HUES64 (cell line): ENCODE results near the gene FOXO3.

ENCODE experiments used
- H3K27ac ChIP-seq: 2 replicates; pipeline ENCODE4 v1.7.0; 2013; ENCODE audit warnings: low read depth, low read length, inconsistent platforms
- H3K27me3 ChIP-seq: 2 replicates; pipeline ENCODE4 v1.6.1; 2013; ENCODE audit warnings: mild to moderate bottlenecking, low read length; ENCODE audit not compliant: insufficient read depth
- H3K36me3 ChIP-seq: 2 replicates; pipeline ENCODE4 v1.6.1; 2013; ENCODE audit warnings: mild to moderate bottlenecking, low read length; ENCODE audit not compliant: insufficient read depth
- H3K4me1 ChIP-seq: 2 replicates; pipeline ENCODE4 v1.6.1; 2013; ENCODE audit warnings: mild to moderate bottlenecking, low read length, moderate library complexity; ENCODE audit not compliant: insufficient read depth
- H3K4me3 ChIP-seq: 2 replicates; pipeline ENCODE4 v1.5.1; 2013; ENCODE audit warnings: mild to moderate bottlenecking, low read length, moderate library complexity
- H3K9ac ChIP-seq: 2 replicates; pipeline ENCODE4 v1.6.1; 2013; ENCODE audit warnings: mild to moderate bottlenecking, low read depth, low read length
- H3K9me3 ChIP-seq: 2 replicates; pipeline ENCODE4 v1.6.1; 2013; ENCODE audit warnings: low read depth, low read length; ENCODE audit not compliant: insufficient read depth
- WGBS: fragments of 150-250, 120-280 bp; methylation state at CpG from one replicate; pipeline ENCODE4 v1.1.7; 2013; ENCODE audit warnings: missing lambda C conversion rate; 5-methylcytosine and 5-hydroxymethylcytosine counted together

FOXO3 gene

GRCh38 chr6:108578595-108579327 lies 18.0 kb downstream of the FOXO3 start:
- Histone ChIP-seq H3K4me3 (no peak overlapping the region), H3K9me3 (no peaks in the 10 kb centered on the region), H3K27me3 (no peaks in the 10 kb centered on the region), H3K4me1 (peaks cover 29% of the 10 kb centered on the region), H3K36me3 (no peaks in the 10 kb centered on the region; the same call in 1 of the 2 replicates), H3K27ac (no peak overlapping the region), H3K9ac (no peak overlapping the region)
- 95% methylated on average over 9 of the region's 9 CpGs for WGBS

DNA sequence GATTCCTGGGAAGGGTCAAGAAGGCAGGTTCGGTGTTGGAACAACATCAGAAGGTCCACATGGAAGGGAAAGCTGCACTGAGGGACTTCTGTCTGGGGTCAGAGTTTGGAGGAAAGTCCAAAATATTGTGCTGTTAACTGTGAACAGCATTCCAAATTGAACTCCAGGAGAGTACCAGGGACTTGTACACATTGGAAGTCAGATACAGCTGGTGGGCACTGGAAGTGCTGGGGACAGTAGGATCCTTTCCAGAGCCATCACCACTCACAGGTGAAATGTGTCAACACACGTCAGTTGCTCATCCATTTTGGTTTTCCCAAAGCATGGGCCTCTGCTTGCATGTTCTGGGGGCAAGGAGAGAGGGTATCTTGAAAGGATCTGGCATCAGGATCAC lies 18.6 kb downstream of the FOXO3 start:
- Histone ChIP-seq H3K4me1 (peaks cover 29% of the 10 kb centered on the region), H3K27me3 (no peaks in the 10 kb centered on the region), H3K27ac (no peak overlapping the region), H3K9me3 (no peaks in the 10 kb centered on the region), H3K9ac (no peak overlapping the region), H3K4me3 (no peak overlapping the region), H3K36me3 (no peaks in the 10 kb centered on the region; the same call in 1 of the 2 replicates)
- WGBS, result 94% methylated on average over 2 of the region's 2 CpGs

DNA sequence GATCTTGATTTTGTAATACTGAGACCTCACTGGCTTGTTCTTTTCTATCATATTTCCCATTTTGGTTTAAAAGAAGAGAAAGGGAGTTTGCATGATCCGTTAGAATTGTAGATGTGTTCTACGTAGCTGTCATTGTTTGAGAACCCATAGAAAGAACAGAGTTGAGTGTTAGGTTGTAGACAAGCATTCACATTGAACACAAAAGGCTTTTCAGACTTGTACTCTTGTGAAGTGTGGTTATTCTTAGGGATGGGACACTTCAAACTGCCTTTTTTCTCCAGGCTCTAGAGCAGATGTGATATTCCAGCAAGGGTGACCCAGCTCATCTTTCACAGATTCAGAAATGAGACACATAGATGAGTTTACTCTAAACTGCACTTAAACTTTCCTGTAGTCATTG lies 19.9 kb downstream of the FOXO3 start:
- H3K4me1 ChIP-seq, result peaks cover 29% of the 10 kb centered on the region
- no peak overlapping the region for H3K9ac ChIP-seq
- H3K4me3 ChIP-seq, result no peak overlapping the region
- no peak overlapping the region for H3K27ac ChIP-seq
- no peaks in the 10 kb centered on the region for H3K9me3 ChIP-seq
- no peaks in the 10 kb centered on the region; the same call in 1 of the 2 replicates for H3K36me3 ChIP-seq
- 98% methylated on average over 2 of the region's 2 CpGs for WGBS
- no peaks in the 10 kb centered on the region for H3K27me3 ChIP-seq

DNA sequence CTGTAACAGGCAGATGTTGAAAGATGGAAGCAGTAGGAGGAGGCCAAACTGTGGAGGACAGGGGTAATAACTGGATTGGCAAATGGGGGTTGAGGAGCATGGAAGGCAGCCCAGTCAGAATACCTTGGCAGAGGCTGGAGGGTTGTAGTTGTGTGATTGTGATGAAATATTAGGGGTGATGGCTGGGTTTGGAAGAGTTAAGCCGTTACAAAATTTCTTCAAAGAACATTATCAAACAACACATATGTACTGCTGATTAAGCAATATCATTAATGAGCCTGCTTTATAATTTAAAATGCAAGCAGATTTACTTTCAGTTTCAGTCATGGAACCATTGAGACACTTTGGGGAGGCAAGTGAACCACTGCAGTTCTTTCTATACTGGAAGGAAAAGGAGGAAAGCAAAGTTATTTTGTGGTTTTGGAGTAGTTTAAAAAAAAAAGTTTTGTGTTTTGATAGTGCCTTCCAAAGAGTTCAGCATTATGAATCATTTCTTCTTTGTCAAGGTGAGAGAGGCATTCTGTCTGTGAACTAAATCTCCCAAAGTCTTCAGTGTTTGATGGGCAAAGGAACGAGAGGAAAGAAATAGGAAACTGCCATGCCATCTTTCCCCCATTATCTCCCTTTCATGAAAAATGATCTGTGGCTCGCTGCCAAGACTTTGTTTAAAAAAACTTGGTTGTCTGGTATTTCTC lies 20.7 kb downstream of the FOXO3 start:
- WGBS, result no CpG with 5 or more reads among the region's 3 CpGs
- no peaks in the 10 kb centered on the region; the same call in 1 of the 2 replicates for H3K36me3 ChIP-seq
- no peak overlapping the region for H3K27ac ChIP-seq
- H3K4me3 ChIP-seq, result no peak overlapping the region
- peaks cover 29% of the 10 kb centered on the region for H3K4me1 ChIP-seq
- H3K9ac ChIP-seq, result no peak overlapping the region
- H3K27me3 ChIP-seq, result no peaks in the 10 kb centered on the region
- H3K9me3 ChIP-seq, result no peaks in the 10 kb centered on the region

GRCh38 chr6:108581932-108582475 lies 21.3 kb downstream of the FOXO3 start:
- no peak overlapping the region for H3K4me3 ChIP-seq
- no peaks in the 10 kb centered on the region for H3K9me3 ChIP-seq
- WGBS, result 63% methylated on average over 1 of the region's 1 CpG
- no peaks in the 10 kb centered on the region; the same call in 1 of the 2 replicates for H3K36me3 ChIP-seq
- no peak overlapping the region for H3K9ac ChIP-seq
- H3K27me3 ChIP-seq, result no peaks in the 10 kb centered on the region
- H3K4me1 ChIP-seq, result peaks cover 30% of the 10 kb centered on the region
- no peak overlapping the region for H3K27ac ChIP-seq

GRCh38 chr6:108582618-108583017 lies 21.9 kb downstream of the FOXO3 start:
- no peaks in the 10 kb centered on the region for H3K27me3 ChIP-seq
- peaks cover 36% of the 10 kb centered on the region for H3K4me1 ChIP-seq
- 50% methylated on average over 3 of the region's 3 CpGs for WGBS
- H3K36me3 ChIP-seq, result no peaks in the 10 kb centered on the region; the same call in 1 of the 2 replicates
- no peaks in the 10 kb centered on the region for H3K9me3 ChIP-seq
- H3K9ac ChIP-seq, result no peak overlapping the region
- H3K4me3 ChIP-seq, result no peak overlapping the region
- no peak overlapping the region; the same call in 1 of the 2 replicates for H3K27ac ChIP-seq

- Histone ChIP-seq H3K9ac (no peak overlapping the region), H3K27me3 (no peaks in the 10 kb centered on the region), H3K4me1 (peaks cover 53% of the 10 kb centered on the region), H3K27ac (no peak overlapping the region), H3K4me3 (no peak overlapping the region), H3K36me3 (no peaks in the 10 kb centered on the region), H3K9me3 (no peaks in the 10 kb centered on the region)
- 92% methylated on average over 5 of the region's 5 CpGs for WGBS
These were observed 23.6 kb downstream of the FOXO3 start for GRCh38 chr6:108584323-108584722.

- peaks cover 63% of the 10 kb centered on the region for H3K4me1 ChIP-seq
- H3K27ac ChIP-seq, result no peak overlapping the region
- 91% methylated on average over 2 of the region's 2 CpGs for WGBS
- H3K9ac ChIP-seq, result no peak overlapping the region
- H3K27me3 ChIP-seq, result no peaks in the 10 kb centered on the region
- no peaks in the 10 kb centered on the region for H3K9me3 ChIP-seq
- no peak overlapping the region for H3K4me3 ChIP-seq
- no peaks in the 10 kb centered on the region for H3K36me3 ChIP-seq
These were observed 24.6 kb downstream of the FOXO3 start for GRCh38 chr6:108585359-108585758.

GRCh38 chr6:108585921-108586536 lies 25.3 kb downstream of the FOXO3 start:
- 92% methylated on average over 6 of the region's 6 CpGs for WGBS
- Histone ChIP-seq H3K4me3 (no peak overlapping the region), H3K9me3 (no peaks in the 10 kb centered on the region), H3K9ac (no peak overlapping the region), H3K27ac (no peak overlapping the region), H3K36me3 (no peaks in the 10 kb centered on the region), H3K4me1 (peaks cover 56% of the 10 kb centered on the region), H3K27me3 (no peaks in the 10 kb centered on the region)

DNA sequence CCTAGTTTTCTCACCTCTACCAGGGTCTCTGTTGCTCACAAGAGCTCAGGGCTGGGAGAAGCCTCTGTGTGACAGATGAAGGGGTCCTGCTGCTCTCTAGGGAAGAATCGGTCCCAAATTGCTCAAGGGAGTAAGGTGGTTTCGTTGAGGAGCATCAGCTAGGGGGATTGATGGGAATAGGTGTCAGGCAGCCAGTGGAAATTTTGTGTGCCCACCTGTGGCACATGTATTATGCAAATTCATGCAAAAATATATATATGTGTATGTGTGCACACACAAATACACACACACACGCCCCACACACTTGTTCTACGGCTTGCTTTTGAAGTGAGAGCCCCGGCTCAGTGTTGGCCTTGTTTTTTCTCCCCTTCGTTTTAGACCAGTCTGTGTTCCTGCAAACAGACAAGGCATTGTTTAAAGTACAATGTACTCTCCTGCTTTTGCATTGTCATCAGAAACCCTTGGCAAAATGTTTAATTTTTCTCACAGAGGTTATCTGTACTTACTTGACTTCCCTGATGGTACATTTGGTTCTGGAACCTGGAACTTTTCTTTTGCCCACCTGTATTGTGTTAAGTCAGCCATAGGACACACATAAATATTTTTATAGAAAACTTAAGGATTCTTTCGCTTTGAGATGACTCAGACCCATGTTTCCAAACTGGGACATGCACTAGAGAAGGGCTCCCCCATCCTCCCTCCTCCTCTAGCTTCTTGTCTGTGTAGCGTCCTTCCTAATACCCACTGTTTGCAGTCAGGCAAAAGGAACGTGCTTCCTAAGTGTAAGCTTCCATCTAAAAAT lies 26.7 kb downstream of the FOXO3 start:
- Histone ChIP-seq H3K4me3 (no peak overlapping the region), H3K4me1 (peaks cover 45% of the 10 kb centered on the region), H3K9ac (no peak overlapping the region), H3K27ac (peak overlapping the region; percentile 36; the same call in 1 of the 2 replicates), H3K27me3 (no peaks in the 10 kb centered on the region), H3K9me3 (no peaks in the 10 kb centered on the region), H3K36me3 (no peaks in the 10 kb centered on the region)
- 80% methylated on average over 9 of the region's 9 CpGs for WGBS
